ENCODE measurements around the gene LRMDA.

Gene LRMDA

DNA sequence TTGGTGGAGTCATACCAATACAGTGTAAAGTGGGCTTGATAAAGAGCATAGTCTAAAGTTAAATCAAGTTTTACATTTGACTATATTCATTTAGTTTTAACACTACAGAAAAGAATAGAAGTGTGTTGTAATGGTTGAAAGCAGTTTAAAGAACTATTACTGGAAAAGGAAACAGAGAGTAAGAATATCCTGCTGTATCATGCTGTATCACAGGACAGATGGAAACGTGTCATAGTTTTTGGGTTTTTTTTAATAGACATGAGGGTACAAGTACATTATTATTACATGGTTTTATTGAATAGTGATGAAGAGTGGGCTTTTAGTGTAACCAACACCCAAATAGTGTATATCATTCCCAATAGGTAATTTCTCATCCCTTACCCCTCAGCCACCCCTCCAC lies 944.3 kb downstream of the LRMDA start:
- TF ChIP-seq, protein P1, sequence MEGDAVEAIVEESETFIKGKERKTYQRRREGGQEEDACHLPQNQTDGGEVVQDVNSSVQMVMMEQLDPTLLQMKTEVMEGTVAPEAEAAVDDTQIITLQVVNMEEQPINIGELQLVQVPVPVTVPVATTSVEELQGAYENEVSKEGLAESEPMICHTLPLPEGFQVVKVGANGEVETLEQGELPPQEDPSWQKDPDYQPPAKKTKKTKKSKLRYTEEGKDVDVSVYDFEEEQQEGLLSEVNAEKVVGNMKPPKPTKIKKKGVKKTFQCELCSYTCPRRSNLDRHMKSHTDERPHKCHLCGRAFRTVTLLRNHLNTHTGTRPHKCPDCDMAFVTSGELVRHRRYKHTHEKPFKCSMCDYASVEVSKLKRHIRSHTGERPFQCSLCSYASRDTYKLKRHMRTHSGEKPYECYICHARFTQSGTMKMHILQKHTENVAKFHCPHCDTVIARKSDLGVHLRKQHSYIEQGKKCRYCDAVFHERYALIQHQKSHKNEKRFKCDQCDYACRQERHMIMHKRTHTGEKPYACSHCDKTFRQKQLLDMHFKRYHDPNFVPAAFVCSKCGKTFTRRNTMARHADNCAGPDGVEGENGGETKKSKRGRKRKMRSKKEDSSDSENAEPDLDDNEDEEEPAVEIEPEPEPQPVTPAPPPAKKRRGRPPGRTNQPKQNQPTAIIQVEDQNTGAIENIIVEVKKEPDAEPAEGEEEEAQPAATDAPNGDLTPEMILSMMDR (IDR thresholded peaks at IDR 0.05; ENCODE audit: control extremely low read depth, extremely low read depth, low read depth, missing control alignments), result no peak
- CTCF ChIA-PET, result no interaction called here

DNA sequence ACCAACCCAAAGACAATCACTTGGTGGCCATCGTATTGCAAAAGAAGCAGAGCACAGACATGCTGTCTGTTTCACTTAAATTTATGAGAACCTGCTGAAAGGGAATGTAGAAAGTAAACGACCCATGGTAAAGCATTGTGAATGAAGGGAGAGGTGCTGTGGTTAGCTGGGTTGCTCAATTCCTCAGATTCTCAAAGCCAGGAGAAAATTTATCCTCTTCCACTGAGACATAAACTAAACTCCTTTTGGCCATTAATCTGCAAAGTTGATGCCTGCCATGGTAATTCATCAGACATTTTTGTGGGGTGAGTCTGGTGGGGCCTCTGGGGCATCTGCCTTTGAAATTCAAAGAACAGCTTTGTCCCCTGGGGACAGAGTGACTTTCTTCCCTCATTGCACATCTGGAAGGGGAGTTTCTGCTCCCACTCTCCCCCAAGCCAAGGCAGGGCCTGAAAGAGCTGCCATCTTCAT lies 951.0 kb downstream of the LRMDA start:
- ChIA-PET CTCF (no interaction called here), POLR2A (no interaction called here)
- TF ChIP-seq, protein P1 (IDR thresholded peaks at IDR 0.05; ENCODE audit: control extremely low read depth, extremely low read depth, low read depth, missing control alignments), result no peak
- DNase-seq (ENCODE audit: extremely low spot score), result no peak

More for the DNA sequence above, 944.3 kb downstream of the LRMDA start:
- no peak for DNase-seq (ENCODE audit: extremely low spot score)
- POLR2A ChIA-PET, result no interaction called here

DNA sequence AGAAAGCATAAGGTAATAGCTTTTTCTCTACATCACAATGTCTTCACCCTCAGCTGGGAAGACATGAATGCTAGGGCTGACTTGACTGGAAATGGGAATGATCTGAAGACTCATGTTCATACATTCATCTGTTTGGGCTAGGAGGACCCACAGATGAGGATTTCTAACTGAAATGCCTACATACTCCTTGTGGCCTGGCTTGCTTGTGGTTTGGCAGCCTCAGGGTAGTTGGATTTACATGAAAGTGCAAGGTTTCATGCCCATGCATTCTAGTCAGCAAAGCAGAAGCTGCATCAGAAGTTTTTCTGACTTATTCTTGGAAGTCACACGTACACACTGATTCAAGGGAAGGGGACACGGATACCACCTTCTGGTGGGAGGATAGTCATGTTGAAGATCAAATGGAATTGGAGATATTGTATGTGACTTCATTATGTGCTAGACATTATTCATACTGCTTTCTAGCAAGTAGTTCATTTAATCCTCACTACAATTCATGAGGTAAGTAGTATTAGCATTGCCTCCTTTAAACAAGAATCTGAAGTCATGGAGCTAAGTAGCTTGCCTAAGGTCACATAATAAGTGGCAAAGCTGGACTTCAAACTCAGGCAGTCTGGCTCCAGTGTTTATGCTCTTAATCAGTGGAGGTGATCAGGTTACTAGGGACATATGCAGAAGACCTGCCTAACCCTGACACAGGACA lies 957.0 kb downstream of the LRMDA start:
- TF ChIP-seq, protein P1 (IDR thresholded peaks at IDR 0.05; ENCODE audit: control extremely low read depth, extremely low read depth, low read depth, missing control alignments), result no peak
- ChIA-PET CTCF (interaction anchor here (1.4 kb wide), 1 partner anchor 32 kb away, joined by 3 read pairs; no protein-coding TSS in a partner anchor), POLR2A (no interaction called here)
- DNase-seq (ENCODE audit: extremely low spot score), result no peak

DNA sequence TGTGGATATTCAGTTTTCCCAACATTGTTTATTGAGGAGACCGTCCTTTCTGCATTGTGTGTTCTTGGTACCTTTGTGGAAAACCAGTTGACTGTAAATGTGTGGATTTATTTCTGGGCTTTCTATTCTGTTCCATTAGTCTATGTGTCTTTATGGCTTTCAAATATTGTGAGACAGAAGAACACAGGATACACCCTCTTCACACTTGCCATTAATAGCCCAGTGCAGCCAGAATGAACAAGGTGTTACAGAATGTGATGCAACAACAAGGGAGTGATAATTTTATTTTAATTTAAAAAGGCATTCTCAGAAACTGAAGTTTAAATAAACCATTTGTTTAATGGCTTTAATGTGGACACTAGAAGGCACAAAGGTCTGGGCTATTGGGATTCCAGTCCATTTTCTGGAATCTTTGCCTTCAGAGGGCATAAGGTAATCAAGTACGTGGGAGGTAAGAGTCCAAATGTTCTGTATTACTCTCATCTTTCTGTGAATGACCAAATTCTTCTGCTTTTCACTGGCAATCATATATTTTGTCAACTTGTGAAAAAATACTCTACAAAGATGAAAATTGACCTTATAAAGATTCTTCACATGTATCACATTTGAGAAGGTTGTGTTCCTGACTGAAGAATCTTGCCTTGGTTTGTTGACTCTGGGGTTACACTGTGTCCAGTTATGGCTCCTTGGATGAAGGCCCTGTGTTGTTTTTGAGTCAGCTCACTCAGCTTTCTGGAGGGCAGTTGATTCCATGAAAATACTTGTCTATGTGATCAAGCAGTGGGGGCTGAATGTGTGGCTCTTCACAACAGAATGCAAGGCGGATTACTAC lies 962.7 kb downstream of the LRMDA start:
- TF ChIP-seq, protein P1 (IDR thresholded peaks at IDR 0.05; ENCODE audit: control extremely low read depth, extremely low read depth, low read depth, missing control alignments), result no peak

DNA sequence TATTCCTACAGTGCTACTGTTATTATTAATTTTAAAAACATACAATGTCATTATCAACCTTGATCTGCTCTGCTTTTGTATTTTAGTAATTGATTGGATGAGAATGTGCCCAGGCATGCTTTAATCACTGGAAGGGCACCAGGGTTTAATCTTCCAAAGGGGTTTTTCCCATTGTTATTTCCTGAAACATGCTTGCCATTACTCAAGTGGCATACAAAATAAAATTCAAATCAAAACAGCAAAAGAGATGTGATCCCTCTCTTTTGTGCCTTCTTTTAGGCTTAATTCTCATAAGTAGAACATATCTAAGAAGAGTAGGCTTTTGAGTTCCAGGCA lies 963.3 kb downstream of the LRMDA start:
- DNase-seq (ENCODE audit: extremely low spot score), result no peak
- ChIA-PET POLR2A (no interaction called here), CTCF (no interaction called here)
- TF ChIP-seq, protein P1 (IDR thresholded peaks at IDR 0.05; ENCODE audit: control extremely low read depth, extremely low read depth, low read depth, missing control alignments), result no peak

More for the DNA sequence above, 962.7 kb downstream of the LRMDA start:
- ChIA-PET POLR2A (no interaction called here), CTCF (no interaction called here)
- no peak for DNase-seq (ENCODE audit: extremely low spot score)

DNA sequence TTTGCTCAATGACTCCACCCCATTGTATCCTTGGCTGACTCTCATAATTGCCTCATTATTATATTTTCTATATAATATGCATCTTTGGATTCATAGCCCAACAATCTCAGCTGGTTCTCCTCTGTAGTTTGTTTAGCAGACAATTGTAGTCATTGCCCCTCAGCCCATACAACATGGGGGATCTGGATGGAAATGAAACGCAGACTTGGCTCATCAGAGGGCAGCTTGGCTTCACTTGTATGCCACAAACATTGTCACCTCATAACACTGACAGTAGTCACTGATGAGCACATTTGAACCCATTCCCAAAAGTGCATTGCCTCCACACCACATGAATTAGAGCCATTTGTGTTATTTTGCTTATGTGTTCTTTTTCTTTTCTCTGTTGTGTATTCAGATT lies 963.8 kb downstream of the LRMDA start:
- TF ChIP-seq, protein P1 (IDR thresholded peaks at IDR 0.05; ENCODE audit: control extremely low read depth, extremely low read depth, low read depth, missing control alignments), result no peak
- ChIA-PET POLR2A (no interaction called here), CTCF (no interaction called here)
- no peak for DNase-seq (ENCODE audit: extremely low spot score)

All from GM10248 (cell line).